Measurements from ENCODE around the gene C19orf67. TPM values are rescaled to one million over a fixed set of nuclear protein-coding genes. Genes with fewer than 3 reads are reported as not detected.

The C19orf67 gene
- total and polyA plus RNA-seq, 2 of the 4 experiments (the other 2 are of a cell fraction): not detected

DNA sequence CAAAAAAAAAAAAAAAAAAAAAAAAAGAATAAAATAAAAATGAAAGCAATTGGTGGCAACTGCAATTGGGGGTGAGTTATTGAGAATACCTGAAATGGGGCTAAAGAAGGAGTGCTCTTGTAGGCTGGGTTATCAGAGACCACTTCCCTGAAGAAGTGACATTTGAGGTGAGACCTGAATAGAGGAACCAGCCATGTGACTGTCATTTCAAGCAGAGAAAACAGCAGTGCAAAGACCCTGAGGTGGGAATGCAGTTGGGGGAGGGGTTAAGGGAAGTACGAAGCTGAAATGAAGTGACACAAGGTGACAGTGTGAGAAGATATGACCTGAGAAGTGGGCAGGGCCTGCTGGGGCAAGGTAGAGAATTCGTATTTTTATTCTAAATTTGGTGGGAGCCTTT, 19.4 kb downstream of the C19orf67 start:
- Histone ChIP-seq H3K23ac (ENCODE audit: low read depth, low read length) (no peak overlapping the region), H4K5ac (ENCODE audit: low read depth, low read length) (no peak overlapping the region), H3K18ac (ENCODE audit: low read depth, low read length) (no peak overlapping the region), H3K4me3 (ENCODE audit: insufficient read depth, low read depth, low read length) (no peak overlapping the region), H4K20me1 (ENCODE audit: insufficient read depth, low read length) (no peaks in the 10 kb centered on the region), H2BK20ac (ENCODE audit: low read depth, low read length) (no peak overlapping the region), H3K56ac (ENCODE audit: extremely low read depth, insufficient read depth, low read length) (no peak overlapping the region), H4K8ac (ENCODE audit: low read depth in 2 of 2, low read length in 2 of 2) (no peak overlapping the region), H3K14ac (replicated peaks; ENCODE audit: low read depth, low read length) (no peak overlapping the region), H2BK15ac (ENCODE audit: low read depth, low read length) (no peak overlapping the region), H2AK5ac (ENCODE audit: low read depth, low read length) (no peak overlapping the region), H3K9me1 (ENCODE audit: insufficient read depth, low read length) (no peaks in the 10 kb centered on the region), H2BK120ac (ENCODE audit: low read depth, low read length) (no peak overlapping the region), H3K27me3 (ENCODE audit: control insufficient read depth, insufficient read depth, low read length) (peaks cover 7% of the 10 kb centered on the region), H2AFZ (replicated peaks; ENCODE audit: low read length, poor library complexity) (no peak overlapping the region), H3K9me3 (ENCODE audit: control insufficient read depth, insufficient read depth, low read length) (no peaks in the 10 kb centered on the region), H2AK9ac (replicated peaks; ENCODE audit: low read depth, low read length, poor library complexity) (no peak overlapping the region), H4K91ac (ENCODE audit: insufficient read depth, low read depth, low read length) (no peak overlapping the region), H3K9ac (ENCODE audit: low read depth, low read length) (no peak overlapping the region), H3K79me1 (ENCODE audit: low read depth in 1 of 2, low read length in 2 of 2) (no peaks in the 10 kb centered on the region), H3K27ac (ENCODE audit: insufficient read depth, low read length) (no peak overlapping the region), H2BK5ac (ENCODE audit: low read depth, low read length, poor library complexity, severe bottlenecking) (no peak overlapping the region), H3K4me1 (ENCODE audit: control insufficient read depth, insufficient read depth, low read length) (no peaks in the 10 kb centered on the region), H3K4ac (ENCODE audit: low read depth, low read length) (no peak overlapping the region), H3K36me3 (ENCODE audit: control insufficient read depth, insufficient read depth, low read length) (no peaks in the 10 kb centered on the region), H3K4me2 (ENCODE audit: low read depth, low read length) (no peak overlapping the region)
- in situ Hi-C loops (cut with MboI; ENCODE audit: low sequenced_read_pairs): no loop called here
- no TSS peak for BruUV-seq (replicated peaks)
- ChIA-PET CTCF (no interaction called here), POLR2A (ENCODE audit: unreplicated experiment) (no interaction called here)
- WGBS, 2 experiments (ENCODE audit: extremely low coverage in 2 of 2, insufficient read length in 1 of 2): 73% methylated on average over 1 of the region's 2 CpGs; no CpG with 5 or more reads in 1 of the 2 experiments
- DNase-seq (no peak), ATAC-seq (ENCODE audit: low read depth) (no peak)
- TF ChIP-seq RFX5 (IDR thresholded peaks at IDR 0.05; ENCODE audit: low read depth, low read length): no peak
- intact Hi-C loops (cut with micrococcal nuclease): no loop called here
- dilution Hi-C loops (cut with HindIII; ENCODE audit: low sequenced_read_pairs, unreplicated experiment): no loop called here

Measured in IMR-90 (cell line).